NCI-H146 treated with DMSO at 0.1 percent for 48 hours (cell line): Measurements from ENCODE around the gene PDHB.

Source experiments
- DNase-seq: peaks from one replicate; lab custom pipeline; 2025; ENCODE audit not compliant: unreplicated experiment; lab: John Stamatoyannopoulos, UW

PDHB gene

DNA sequence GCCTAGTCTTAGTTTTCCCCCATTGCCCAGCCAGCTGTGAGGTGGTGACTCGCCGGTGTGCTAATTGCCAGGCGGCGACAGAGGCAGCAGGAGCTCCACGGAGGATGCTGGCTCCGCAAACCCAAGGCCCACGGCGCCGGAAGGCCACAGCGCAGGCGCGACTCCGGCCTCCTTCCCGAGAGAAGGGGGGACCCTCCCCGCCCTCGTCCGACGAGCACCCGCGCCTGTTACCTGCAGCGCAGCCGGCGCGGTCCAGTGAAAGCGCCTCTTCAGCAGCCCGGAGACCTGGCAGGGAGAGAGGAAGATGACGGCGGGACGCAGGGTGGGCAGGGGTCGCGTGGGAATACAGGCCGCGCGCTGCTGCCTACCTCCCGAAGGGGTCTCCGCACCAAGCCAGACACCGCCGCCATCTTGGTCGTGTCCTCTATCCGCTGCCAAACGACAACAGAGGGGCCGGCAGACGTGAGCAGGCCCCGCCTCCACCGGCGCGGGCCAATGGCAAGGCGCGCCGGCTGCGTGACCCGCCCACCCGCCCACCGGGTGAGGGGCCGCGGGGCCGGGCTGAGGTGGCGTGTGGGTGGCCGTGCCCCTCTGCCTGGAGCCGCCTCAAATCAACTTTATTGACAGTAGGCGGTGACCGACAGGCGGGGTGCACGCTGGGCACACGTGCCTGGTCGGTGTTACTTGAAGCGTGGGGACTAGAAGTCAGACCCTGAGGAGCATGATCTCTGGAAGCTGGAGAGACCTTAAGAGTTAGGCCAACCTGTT lies at the start of gene PDHB:
TSS of gene PDHB (minus strand) at position 433 of the 768 bp plus-strand sequence. CDS start at position 410, 23 bp downstream.
- DNase-seq = peak; percentile 82

GRCh38 chr3:58482917-58483636 lies 49.4 kb upstream of the PDHB start:
- DNase-seq = no peak

DNA sequence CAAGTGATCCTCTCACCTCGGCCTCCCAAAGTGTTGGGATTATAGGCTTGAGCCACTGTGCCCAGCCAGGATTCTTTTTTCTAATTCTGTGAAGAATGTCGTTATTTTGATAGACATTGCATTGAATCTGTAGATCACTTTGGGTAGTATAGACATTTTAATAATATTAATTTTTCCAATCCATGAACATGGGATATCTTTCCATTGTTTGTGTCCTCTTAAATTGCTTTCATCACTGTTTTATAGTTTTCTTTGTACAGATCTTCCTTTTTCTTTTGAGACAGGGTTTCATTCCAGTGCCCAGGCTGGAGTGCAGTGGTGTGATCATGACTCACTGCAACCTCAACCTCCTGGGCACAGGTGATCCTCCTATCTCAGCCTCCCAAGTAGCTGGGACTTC lies 46.7 kb upstream of the PDHB start:
- DNase-seq = no peak

GRCh38 chr3:58478781-58479180 lies 45.1 kb upstream of the PDHB start:
- no peak for DNase-seq

DNA sequence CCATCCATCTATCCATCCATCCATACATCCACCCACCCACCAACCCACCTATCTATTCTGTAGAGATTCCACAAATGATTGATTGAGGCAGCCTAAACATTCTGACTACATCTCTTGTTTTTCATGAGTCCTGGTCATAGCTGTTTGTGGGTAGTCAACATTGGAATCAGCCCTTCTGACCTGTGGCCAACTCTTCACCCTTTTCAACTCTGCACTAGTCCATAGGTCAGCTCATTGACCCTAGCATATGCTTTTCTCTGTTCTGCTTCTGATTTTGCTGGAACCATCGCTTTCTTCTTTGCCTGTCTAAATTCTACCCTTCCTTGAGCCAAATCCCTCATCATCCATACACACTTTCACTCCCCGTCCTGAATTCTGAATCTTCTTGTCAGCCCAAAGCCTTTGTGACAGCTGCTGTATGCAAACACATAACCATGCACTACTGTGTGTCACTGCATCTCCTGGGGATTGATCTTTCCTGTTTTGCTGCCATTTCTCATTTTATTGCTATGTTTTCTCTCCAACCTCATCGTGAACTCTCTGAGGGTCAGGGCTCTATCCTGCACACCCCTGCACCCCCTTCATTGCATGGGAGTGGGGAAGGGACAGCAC lies 41.4 kb upstream of the PDHB start:
- no peak for DNase-seq

DNA sequence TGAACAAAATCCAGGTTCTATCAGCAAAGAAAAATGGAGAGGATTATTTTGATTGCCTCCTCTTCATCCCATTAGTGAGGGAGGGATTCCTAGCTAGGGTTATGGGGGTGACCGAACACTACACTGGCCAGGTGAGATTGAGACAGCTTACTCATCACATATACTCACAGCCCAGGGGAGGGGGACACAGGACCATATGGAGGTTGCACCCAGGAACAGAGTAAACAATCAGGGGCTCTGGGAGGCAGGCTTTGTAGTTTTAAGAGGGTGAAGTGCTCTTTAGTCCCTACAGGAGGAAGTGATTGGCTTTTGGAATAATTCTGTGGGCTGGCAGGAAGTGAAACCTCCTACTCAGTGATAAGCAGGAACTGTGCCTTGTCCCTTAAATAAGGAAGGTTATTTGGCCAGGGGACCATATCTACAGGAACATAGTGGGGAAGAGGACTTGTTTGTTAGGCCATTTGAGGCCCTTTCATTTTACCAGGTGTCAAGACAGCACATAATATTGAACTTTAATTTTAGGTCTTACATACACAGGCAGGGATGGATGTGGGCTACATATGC lies 40.8 kb upstream of the PDHB start:
- DNase-seq = no peak

- DNase-seq = no peak
Measured at GRCh38 chr3:58473275-58473674, 39.6 kb upstream of the PDHB start.

DNA sequence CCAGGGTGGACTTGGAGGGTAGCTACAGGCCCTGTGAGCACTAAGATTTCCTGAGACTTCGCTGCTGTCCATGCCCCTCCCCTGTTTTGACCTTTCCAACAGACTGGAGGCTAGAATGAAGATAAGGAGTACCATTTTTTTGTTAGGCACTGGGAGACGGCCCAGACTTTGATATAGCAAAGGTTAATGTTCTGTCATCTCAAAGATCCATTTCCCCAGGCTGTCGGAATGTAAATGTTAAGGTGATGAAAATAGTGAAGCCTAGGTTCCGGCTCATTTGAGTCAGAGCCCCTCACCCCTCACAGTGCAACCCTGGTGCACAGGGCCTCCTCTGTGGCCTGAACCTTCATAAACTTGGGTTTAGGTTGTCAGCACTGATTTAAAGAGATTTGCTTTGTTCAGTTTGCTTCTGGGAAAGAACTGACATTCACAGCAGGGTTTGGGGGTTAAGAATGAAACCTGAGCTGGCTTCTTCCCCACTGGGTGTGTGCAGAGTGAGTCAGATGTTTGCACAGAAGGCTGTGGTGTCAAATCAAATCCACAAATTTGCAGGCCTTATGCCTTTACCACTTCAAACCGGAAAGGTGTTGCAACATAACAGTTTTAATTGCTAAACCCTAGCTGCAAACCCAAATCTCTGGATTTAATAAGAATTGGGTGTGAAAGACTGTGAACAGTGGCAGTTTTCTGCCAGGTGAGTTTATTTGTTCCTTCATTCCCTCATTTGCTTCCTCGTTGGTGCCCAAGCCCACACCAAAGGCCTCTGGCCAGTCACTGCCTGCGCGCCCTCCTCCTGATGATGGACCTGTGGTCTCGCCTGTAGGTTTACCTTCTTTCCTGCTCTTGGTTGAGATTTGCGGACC lies 37.6 kb upstream of the PDHB start:
- DNase-seq = peak; percentile 89

DNA sequence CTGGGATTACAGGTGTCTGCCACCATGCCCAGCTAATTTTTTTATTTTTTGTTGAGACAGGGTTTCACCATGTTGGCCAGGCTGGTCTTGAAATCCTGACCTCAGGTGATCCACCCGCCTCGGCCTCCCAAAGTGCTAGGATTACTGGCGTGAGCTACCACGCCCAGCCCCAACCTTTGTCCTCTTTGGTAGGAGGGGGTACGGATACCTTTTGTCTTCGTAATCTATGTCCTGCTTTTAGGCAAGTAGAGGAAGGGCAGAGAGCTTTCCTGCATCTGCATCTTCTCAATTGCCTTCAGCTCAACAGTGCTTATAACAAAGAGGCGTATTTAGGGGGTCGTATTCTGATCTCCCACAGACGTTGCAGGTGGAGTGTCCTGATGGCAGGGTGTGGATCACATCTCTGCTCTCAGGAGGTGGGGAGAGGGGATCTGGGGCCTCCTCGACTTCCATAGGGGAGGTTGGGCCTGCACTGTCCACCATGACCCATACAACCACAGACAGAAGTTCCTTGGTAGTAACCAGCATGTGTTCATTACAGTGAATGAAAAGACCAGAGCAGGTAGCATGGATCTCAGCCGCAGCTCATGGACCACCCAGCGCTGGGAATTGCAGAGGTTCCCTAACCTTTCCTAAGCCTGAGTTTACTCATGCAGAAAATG lies 36.9 kb upstream of the PDHB start:
- DNase-seq = no peak

- no peak for DNase-seq
Measured at GRCh38 chr3:58469096-58469495, 35.5 kb upstream of the PDHB start.

DNA sequence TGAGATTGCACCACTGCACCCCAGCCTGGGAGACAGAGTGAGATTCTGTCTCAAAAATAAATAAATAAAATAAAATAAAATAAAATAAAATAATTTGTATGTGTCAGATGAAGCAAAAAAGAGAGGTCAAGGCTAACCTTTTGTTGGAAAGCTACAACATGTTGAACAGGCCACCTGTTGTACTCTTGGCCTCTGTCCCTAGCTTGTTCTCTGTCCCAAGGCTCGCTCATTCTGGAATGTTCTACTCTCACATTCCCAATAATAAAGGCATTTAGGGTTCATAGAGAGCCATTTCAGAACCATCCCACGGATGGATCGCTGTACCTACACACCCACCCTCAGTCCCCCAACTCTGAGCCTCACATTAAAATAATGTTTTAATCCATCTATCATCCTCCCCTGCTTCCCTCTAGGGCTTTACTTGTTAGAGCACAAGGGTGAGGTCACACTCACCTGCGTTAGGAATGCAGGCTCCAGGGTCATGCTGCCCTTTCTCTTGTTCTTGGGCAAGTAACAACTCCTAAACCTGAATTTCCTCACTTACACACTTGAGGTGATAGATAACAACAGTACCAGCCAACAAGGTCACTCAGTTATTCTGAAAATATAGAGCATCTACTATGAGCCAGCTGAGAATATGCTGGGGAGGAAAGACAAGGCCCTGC lies 33.4 kb upstream of the PDHB start:
- no peak for DNase-seq

GRCh38 chr3:58464866-58465265 lies 31.2 kb upstream of the PDHB start:
- DNase-seq = no peak

- DNase-seq = no peak
Measured at GRCh38 chr3:58463942-58464271, 30.3 kb upstream of the PDHB start.

DNA sequence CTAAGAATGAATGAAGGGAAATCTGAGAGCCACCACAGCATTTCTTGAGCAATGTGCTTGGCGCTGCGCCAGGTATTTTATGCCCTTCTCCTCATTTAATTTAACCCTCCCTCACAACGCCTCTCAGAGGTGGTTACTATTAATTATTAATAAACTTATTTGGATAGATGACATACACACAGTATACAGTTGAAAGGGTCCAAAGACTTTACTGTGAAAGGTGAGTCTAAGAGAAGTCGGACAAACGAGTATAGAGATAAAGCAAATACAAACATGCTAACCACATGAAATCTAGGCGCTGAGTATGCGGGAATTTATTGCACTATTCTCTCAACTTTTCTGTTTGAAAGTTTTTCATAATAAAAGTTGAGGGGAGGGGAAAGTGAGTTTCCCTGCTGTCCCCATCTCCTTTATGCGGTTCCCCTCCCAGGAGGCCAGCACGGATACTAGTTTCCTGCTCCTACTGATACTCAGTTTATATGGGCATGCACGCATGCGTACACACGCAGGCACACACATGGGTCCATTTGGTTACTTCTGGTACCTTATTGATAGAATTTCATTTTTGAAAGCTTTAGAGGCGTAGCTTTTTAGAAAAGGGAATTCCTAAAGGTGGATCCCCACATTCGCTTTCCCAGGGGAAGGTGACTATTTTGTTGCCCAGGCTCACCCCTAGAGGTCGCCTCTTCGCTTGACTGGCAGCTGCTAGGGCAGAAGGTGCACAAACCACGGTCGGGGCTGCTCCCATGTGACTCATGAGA lies 29.7 kb upstream of the PDHB start:
- peak; percentile 36 for DNase-seq

DNA sequence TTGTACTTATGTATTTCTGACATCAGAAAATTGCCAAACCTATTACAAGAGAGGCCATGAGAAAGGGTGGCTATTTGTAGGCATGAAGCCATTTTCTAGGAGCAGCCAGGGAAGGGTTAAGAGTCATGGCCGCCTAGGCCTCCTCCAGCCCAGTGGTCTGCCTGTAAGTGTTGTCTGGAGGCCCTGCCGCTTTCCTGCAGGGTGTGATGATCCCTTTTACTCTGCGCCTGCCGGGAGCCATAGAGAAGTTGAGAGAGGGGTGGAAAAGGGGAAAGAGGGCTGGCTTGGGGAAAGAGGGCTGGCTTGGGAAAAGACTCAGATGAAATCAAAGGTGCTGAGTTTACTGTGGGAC lies 29.2 kb upstream of the PDHB start:
- no peak for DNase-seq

- no peak for DNase-seq
Measured at GRCh38 chr3:58459160-58459559, 25.5 kb upstream of the PDHB start.

DNA sequence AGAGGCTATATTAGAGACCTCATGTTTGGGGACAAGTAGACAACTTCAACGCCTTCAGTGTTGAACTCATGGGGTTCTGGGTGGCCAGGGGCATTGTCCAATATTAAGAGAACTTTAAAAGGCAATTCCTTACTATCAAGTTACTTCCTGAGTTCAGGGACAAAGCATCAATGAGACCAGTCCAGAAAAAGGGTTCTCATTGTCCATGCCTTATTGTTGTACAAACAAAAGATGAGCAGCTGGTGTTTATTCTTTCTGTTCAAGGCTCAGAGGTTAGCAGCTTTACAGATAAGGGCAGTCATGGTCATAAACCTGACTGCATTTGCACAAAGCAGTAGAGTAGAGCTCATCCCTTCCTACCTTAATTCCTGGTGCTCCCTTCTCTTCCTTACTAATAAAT lies 18.5 kb upstream of the PDHB start:
- peak; percentile 89 for DNase-seq

DNA sequence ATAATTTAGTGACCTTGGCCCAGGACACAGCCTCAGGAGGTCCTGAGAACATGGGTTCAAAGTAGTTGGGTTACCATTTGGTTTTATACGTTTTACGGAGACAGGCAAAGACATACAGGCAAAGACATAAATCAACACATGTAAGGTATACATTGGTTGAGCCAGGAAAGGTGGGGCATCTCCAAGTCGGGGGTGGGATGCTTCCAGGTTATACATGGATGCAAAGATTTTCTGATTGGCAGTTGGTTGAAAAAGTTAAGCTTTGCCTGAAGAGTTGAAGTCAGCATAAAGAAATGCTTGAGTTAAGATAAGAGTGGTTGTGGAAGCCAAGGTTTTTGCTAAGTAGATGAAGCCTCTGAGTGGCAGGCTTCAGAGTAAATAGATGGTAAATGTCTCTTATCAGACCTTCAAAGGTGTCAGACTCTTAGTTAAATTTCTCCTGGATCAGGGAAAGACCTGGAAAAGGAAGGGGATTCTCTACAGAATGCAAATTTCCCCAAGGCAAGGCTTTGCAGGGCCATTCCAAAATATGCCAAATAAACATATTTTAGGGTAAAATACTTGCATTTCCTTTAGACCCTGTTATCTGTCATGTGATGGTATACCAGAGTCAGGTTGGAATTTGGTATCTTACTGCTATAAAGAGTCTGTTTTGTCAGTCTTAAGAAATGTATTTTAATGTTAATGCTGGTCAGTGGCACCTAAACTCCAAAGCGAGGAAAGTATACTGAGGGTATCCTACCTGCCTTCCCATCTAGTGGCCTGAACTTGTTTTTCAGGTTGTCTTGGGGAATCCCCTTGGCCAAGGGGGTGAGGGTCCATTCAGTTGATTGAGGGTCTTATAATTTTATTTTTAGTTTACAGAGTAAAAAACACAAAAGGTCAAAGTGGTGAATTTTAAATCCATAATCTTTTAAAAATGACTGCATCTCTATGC lies 8.2 kb upstream of the PDHB start:
- no peak for DNase-seq
